ENCODE results near the gene CD8B2. TPM values are rescaled to one million over a fixed set of nuclear protein-coding genes. Genes with fewer than 3 reads are reported as not detected.

Gene CD8B2
- total and polyA plus RNA-seq, 2 experiments from 2014 or later = 0.06 TPM; not detected in 1

DNA sequence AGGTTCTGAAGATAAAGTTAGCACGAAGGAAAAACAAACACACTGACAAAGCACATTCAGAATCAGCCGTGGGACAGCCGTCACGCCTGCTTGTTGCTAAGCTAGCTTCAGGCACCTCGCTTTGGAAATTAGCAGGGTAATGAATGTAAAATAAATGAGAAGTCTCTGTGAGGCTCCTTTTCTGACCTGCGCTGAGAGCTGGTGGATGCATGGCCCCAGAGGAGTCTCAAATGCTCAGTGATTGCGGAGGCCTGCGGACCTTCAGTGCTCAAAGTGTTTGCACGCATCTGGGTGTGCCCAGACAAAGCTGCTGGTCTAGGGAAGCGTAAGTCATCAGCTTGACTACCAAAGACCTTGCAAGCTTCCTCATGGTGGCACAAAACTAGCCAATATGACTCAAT lies 50.6 kb downstream of the CD8B2 start:
- no peak for DNase-seq (ENCODE audit: low spot score)
- Mint-ChIP-seq H3K9me3 (no peaks in the 10 kb centered on the region), H3K27ac (no peak overlapping the region), H3K4me1 (peaks cover 14% of the 10 kb centered on the region; the same call in 2 of the 3 replicates), H3K36me3 (ENCODE audit: low read depth) (no peaks in the 10 kb centered on the region), H3K27me3 (ENCODE audit: insufficient read depth, low read depth, poor library complexity) (peaks cover 3% of the 10 kb centered on the region), H3K4me3 (no peak overlapping the region)
- TF ChIP-seq, protein P1, sequence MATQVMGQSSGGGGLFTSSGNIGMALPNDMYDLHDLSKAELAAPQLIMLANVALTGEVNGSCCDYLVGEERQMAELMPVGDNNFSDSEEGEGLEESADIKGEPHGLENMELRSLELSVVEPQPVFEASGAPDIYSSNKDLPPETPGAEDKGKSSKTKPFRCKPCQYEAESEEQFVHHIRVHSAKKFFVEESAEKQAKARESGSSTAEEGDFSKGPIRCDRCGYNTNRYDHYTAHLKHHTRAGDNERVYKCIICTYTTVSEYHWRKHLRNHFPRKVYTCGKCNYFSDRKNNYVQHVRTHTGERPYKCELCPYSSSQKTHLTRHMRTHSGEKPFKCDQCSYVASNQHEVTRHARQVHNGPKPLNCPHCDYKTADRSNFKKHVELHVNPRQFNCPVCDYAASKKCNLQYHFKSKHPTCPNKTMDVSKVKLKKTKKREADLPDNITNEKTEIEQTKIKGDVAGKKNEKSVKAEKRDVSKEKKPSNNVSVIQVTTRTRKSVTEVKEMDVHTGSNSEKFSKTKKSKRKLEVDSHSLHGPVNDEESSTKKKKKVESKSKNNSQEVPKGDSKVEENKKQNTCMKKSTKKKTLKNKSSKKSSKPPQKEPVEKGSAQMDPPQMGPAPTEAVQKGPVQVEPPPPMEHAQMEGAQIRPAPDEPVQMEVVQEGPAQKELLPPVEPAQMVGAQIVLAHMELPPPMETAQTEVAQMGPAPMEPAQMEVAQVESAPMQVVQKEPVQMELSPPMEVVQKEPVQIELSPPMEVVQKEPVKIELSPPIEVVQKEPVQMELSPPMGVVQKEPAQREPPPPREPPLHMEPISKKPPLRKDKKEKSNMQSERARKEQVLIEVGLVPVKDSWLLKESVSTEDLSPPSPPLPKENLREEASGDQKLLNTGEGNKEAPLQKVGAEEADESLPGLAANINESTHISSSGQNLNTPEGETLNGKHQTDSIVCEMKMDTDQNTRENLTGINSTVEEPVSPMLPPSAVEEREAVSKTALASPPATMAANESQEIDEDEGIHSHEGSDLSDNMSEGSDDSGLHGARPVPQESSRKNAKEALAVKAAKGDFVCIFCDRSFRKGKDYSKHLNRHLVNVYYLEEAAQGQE (IDR thresholded peaks at IDR 0.05; ENCODE audit: unreplicated experiment) = no peak
- TF ChIP-seq NANOG (IDR thresholded peaks at IDR 0.05; ENCODE audit: borderline replicate concordance) (no peak), EZH2phosphoT487 (IDR thresholded peaks at IDR 0.05; ENCODE audit: unreplicated experiment) (no peak), CREB1 (CRISPR knock-in tag; IDR thresholded peaks at IDR 0.05; ENCODE audit: low read depth) (no peak), POLR2AphosphoS5 (IDR thresholded peaks at IDR 0.05; ENCODE audit: low read depth) (no peak), ZNF114 (CRISPR knock-in tag; IDR thresholded peaks at IDR 0.05) (no peak), JUNB (IDR thresholded peaks at IDR 0.05; ENCODE audit: unreplicated experiment) (no peak), STAT1 (IDR thresholded peaks at IDR 0.05; ENCODE audit: unreplicated experiment) (no peak)
- TF ChIP-seq, protein P2, sequence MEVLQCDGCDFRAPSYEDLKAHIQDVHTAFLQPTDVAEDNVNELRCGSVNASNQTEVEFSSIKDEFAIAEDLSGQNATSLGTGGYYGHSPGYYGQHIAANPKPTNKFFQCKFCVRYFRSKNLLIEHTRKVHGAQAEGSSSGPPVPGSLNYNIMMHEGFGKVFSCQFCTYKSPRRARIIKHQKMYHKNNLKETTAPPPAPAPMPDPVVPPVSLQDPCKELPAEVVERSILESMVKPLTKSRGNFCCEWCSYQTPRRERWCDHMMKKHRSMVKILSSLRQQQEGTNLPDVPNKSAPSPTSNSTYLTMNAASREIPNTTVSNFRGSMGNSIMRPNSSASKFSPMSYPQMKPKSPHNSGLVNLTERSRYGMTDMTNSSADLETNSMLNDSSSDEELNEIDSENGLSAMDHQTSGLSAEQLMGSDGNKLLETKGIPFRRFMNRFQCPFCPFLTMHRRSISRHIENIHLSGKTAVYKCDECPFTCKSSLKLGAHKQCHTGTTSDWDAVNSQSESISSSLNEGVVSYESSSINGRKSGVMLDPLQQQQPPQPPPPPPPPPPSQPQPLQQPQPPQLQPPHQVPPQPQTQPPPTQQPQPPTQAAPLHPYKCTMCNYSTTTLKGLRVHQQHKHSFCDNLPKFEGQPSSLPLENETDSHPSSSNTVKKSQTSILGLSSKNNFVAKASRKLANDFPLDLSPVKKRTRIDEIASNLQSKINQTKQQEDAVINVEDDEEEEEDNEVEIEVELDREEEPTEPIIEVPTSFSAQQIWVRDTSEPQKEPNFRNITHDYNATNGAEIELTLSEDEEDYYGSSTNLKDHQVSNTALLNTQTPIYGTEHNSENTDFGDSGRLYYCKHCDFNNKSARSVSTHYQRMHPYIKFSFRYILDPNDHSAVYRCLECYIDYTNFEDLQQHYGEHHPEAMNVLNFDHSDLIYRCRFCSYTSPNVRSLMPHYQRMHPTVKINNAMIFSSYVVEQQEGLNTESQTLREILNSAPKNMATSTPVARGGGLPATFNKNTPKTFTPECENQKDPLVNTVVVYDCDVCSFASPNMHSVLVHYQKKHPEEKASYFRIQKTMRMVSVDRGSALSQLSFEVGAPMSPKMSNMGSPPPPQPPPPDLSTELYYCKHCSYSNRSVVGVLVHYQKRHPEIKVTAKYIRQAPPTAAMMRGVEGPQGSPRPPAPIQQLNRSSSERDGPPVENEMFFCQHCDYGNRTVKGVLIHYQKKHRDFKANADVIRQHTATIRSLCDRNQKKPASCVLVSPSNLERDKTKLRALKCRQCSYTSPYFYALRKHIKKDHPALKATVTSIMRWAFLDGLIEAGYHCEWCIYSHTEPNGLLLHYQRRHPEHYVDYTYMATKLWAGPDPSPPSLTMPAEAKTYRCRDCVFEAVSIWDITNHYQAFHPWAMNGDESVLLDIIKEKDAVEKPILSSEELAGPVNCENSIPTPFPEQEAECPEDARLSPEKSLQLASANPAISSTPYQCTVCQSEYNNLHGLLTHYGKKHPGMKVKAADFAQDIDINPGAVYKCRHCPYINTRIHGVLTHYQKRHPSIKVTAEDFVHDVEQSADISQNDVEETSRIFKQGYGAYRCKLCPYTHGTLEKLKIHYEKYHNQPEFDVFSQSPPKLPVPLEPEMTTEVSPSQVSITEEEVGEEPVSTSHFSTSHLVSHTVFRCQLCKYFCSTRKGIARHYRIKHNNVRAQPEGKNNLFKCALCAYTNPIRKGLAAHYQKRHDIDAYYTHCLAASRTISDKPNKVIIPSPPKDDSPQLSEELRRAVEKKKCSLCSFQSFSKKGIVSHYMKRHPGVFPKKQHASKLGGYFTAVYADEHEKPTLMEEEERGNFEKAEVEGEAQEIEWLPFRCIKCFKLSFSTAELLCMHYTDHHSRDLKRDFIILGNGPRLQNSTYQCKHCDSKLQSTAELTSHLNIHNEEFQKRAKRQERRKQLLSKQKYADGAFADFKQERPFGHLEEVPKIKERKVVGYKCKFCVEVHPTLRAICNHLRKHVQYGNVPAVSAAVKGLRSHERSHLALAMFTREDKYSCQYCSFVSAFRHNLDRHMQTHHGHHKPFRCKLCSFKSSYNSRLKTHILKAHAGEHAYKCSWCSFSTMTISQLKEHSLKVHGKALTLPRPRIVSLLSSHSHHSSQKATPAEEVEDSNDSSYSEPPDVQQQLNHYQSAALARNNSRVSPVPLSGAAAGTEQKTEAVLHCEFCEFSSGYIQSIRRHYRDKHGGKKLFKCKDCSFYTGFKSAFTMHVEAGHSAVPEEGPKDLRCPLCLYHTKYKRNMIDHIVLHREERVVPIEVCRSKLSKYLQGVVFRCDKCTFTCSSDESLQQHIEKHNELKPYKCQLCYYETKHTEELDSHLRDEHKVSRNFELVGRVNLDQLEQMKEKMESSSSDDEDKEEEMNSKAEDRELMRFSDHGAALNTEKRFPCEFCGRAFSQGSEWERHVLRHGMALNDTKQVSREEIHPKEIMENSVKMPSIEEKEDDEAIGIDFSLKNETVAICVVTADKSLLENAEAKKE (CRISPR knock-in tag; IDR thresholded peaks at IDR 0.05) = no peak
- no peaks in the 10 kb centered on the region for H3F3A ChIP-seq (replicated peaks; ENCODE audit: low read depth)
- H3K4me1 ChIP-seq (ENCODE audit: insufficient read depth) = no peaks in the 10 kb centered on the region
- no peak overlapping the region for H3K27ac ChIP-seq (ENCODE audit: low read depth)
- H3K9me2 ChIP-seq (ENCODE audit: insufficient read depth) = no peaks in the 10 kb centered on the region
- no peaks in the 10 kb centered on the region for H3K27me3 ChIP-seq (ENCODE audit: insufficient read depth)
- H3K4me3 ChIP-seq = no peak overlapping the region
- no peak for ATAC-seq
- H3K36me3 ChIP-seq (ENCODE audit: insufficient read depth) = no peaks in the 10 kb centered on the region
- H2AFZ ChIP-seq = peak overlapping the region; percentile 76; the same call in 1 of the 2 replicates
- no peaks in the 10 kb centered on the region for H3K79me2 ChIP-seq (replicated peaks; ENCODE audit: insufficient read depth)
- H4K20me1 ChIP-seq (replicated peaks; ENCODE audit: insufficient read depth) = no peaks in the 10 kb centered on the region
- H3K4me2 ChIP-seq = no peak overlapping the region

All from GM23338 (cell line).